Endothelial cell of umbilical vein (primary cell): ENCODE results near the gene CHTOP.
"Not testable (repeated sequence)": the region's sequence is repeated elsewhere in the genome, so short reads cannot be mapped to it uniquely, and the experiment has no call there.

Experiments used
- CTCF ChIP-seq, 2 donors: IDR thresholded peaks; 1 replicate in 1 of 2; 2 replicates in 1 of 2; pipeline ENCODE4 v1.5.1; 2011; ENCODE audit warnings: low read length in 2 of 2, mild to moderate bottlenecking in 2 of 2, moderate library complexity in 2 of 2, control low read depth in 1 of 2, inconsistent platforms in 1 of 2, low read depth in 1 of 2; ENCODE audit not compliant: insufficient read depth in 1 of 2; ENCODE audit errors: extremely low read depth in 1 of 2
- MYC ChIP-seq: IDR thresholded peaks from one replicate; pipeline ENCODE4 v1.6.1; 2011; ENCODE audit warnings: mild to moderate bottlenecking, low read depth, low read length
- POLR2A ChIP-seq: IDR thresholded peaks from 2 replicates; pipeline ENCODE4 v1.6.1; 2012; ENCODE audit warnings: low read depth, mild to moderate bottlenecking, control low read depth, low read length
- POLR2AphosphoS5 ChIP-seq: IDR thresholded peaks from 2 replicates; pipeline ENCODE4 v1.6.1; 2012; ENCODE audit warnings: low read depth, mild to moderate bottlenecking, control low read depth, low read length, moderate library complexity; ENCODE audit not compliant: insufficient read depth

- TF ChIP-seq CTCF (IDR thresholded peaks at IDR 0.05; ENCODE audit: extremely low read depth in 1 of 2, insufficient read depth in 1 of 2, low read depth in 1 of 2, low read length in 2 of 2); MYC; POLR2A; POLR2AphosphoS5: not testable (repeated sequence)
Observed at GRCh38 chr1:153588033-153588432, 45.8 kb upstream of the CHTOP start.
